D721Med (cell line): ENCODE data around the gene THBD.

Experiments used
- DNase-seq: peaks from one replicate; pipeline ENCODE4 v3.0.0; 2011; ENCODE audit warnings: low spot score; ENCODE audit not compliant: insufficient read length
- FAIRE-seq: peaks from 2 replicates; lab custom pipeline; 2011; peaks lifted over from hg19 to GRCh38; lab: Jason Lieb, UNC
- CTCF ChIP-seq: IDR thresholded peaks from 2 replicates; pipeline ENCODE4 v1.5.1; 2012; ENCODE audit warnings: mild to moderate bottlenecking, control low read depth; ENCODE audit not compliant: insufficient read depth; ENCODE audit errors: missing control alignments

Gene THBD

GRCh38 chr20:23010096-23010495 lies 39.4 kb downstream of the THBD start:
- FAIRE-seq (no peak), DNase-seq (no peak)
- no peak for TF ChIP-seq CTCF

GRCh38 chr20:23009636-23010035 lies 39.8 kb downstream of the THBD start:
- DNase-seq (no peak), FAIRE-seq (no peak)
- TF ChIP-seq CTCF, result no peak

- no peak for TF ChIP-seq CTCF
- DNase-seq (no peak), FAIRE-seq (no peak)
Measured at GRCh38 chr20:23008667-23009066, 40.8 kb downstream of the THBD start.

GRCh38 chr20:23007886-23008655 lies 41.4 kb downstream of the THBD start:
- FAIRE-seq, result no peak
- no peak for TF ChIP-seq CTCF
- no peak for DNase-seq

GRCh38 chr20:23007462-23007861 lies 42.0 kb downstream of the THBD start:
- no peak for TF ChIP-seq CTCF
- no peak for FAIRE-seq

GRCh38 chr20:23005776-23006175 lies 43.7 kb downstream of the THBD start:
- FAIRE-seq (no peak), DNase-seq (no peak)
- no peak for TF ChIP-seq CTCF

More at GRCh38 chr20:23007462-23007861, 42.0 kb downstream of the THBD start:
- DNase-seq, result no peak

- no peak for TF ChIP-seq CTCF
- FAIRE-seq (no peak), DNase-seq (no peak)
Measured at GRCh38 chr20:23003881-23004460, 45.5 kb downstream of the THBD start.
